ENCODE data around the gene TTC9.

TTC9 gene

DNA sequence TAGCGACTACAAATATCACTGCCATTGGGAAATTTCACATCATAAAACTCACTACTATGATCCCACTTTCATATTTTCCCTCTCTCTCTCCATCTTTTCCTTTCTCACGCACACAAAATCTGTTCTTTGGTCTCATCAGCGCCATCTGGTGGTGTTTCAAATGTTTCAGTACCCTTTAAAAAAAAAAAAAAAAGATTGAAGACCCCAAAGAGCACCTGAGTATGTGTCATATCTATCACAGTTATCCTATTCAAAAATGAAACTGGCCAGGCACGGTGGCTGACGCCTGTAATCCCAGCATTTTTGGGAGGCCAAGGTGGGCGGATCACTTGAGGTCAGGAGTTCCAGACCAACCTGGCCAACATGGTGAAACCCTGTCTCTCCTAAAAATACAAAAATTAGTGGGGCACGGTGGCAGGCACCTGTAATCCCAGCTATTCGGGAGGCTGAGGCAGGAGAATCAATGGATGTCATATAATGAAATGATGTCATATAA, 72.4 kb downstream of the TTC9 start:
- DNase-seq (ENCODE audit: low read depth in 2 of 2), result peak in 1 of 2 experiments; percentile 33

DNA sequence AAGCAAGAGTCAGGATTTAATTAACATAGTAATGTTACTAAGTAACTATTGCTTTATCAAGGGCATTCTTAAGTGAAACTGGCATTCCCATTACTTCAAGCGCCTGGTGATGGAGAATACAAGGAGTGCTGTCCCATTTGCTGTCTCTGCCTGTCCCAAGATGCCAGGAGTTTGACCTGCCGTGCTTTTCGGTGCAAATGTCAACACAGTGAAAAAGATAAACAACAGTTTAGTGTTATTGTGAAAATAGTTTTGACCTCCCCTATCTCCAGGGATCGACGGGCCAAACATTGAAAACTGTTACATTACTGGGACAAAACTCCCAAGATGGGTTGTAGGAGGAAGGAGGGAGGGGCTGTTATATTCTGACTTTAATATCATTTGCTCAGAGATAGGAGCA, 74.8 kb downstream of the TTC9 start:
- no peak for DNase-seq (ENCODE audit: low read depth in 2 of 2)

DNA sequence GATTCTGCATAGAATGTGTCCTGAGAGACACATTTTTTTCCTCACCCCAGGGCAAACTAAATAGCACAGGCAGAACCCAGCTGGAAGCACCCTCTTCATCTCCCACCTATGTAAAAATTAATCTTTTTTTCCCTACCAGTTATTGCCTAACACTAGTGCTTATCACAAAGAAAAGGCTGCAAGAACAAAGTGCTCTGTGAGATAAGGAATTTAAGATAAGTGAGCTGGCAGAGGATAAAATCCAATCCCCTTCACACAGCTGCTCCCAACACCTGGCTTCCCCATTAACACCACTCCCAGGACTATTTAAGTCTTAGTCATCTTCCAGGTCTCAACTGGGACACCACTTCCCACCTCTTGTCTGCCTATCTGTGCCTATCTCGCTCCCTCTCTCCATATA, 75.2 kb downstream of the TTC9 start:
- DNase-seq (ENCODE audit: low read depth in 2 of 2), result no peak

DNA sequence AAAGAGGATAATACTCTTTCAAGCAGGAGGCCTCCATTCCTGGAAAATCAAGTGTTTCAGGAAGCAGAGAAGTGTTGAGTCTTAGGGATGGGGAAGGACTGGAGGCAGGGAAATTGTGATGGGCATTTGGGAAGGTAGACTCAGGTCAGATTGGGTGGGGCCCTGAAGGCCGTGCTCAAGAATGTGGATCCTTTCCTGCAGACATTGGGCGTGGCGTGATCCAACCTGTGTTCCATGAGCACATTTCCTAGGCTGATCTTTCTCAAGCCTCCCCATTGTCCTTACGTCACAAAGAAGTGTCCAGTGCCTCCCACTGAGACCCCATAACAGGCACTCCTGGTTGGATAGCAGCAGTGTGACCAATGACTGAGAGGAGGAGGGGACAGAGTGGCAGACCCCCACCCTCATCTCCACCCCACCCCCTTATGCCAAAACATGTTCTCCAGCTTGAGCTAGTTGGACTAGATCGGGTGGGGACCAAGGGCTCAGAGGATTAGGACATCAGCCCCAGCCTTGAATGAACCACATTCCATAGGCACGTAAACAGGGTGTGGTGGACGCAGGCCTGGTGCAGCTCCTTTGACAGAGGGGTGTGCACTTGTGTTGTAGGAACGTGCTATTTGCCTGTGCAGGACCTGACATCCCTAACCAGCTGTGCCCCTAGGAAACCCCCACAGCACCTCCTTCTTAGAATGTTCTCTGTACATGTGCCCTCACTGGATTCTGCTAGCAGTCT, 76.8 kb downstream of the TTC9 start:
- no peak for DNase-seq (ENCODE audit: low read depth in 2 of 2)

DNA sequence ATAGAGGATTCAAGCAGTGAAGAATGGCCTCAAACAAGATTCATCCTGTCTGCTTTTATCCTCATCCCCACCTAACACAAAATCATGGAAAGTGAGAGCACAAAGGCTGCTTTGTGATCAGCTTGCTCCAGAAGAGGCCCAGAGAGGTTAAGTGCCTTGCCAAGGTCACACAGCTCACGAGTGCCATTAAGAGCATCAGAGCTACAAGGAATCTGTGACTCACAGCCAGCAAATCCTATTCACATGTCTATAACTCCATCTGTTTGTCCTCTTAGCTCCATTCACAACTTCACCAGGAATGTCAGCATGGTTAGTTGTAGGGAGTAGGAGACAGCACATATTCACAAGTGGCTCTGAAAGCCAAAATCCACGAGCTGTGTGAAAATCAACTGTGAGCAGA, 79.8 kb downstream of the TTC9 start:
- no peak for DNase-seq (ENCODE audit: low read depth in 2 of 2)

DNA sequence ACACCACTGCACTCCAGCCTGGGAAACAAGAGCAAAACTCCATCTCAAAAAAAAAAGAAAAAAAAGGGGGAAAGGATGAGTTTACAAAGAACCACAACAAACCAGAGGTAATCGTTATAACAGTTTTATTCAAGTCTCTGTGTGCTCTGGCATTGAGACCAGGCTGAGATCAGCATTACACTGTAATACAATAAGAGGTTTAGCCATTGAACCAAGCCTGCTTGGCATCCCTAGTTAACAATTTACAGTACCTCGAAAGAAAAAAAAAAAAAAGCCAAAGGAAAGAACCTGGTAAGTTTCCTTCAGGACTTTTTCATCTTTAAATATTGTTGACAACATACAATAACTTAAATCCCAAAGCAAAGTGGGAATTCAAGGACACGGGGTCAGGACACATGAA, 80.7 kb downstream of the TTC9 start:
- no peak for DNase-seq (ENCODE audit: low read depth in 2 of 2)

DNA sequence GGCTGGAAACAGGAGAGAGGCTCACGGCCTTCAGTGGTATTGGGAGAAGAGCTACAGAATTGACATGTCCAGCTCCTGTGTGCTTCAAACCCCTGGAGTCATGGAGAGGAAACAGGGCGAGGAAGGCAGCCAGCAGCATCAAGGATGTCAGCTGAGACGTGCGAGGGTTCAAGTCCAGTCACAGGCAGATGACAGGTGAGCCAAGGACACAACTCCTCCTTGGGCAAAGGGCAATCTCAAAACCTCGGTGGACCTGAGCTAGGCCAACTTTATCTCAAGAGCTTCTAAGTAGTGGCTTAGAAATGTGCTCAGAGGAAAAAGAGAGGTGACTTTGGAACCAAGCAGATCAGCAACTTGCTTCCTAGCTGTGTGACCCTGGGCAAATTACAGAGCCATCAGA, 81.6 kb downstream of the TTC9 start:
- DNase-seq (ENCODE audit: low read depth in 2 of 2), result no peak

DNA sequence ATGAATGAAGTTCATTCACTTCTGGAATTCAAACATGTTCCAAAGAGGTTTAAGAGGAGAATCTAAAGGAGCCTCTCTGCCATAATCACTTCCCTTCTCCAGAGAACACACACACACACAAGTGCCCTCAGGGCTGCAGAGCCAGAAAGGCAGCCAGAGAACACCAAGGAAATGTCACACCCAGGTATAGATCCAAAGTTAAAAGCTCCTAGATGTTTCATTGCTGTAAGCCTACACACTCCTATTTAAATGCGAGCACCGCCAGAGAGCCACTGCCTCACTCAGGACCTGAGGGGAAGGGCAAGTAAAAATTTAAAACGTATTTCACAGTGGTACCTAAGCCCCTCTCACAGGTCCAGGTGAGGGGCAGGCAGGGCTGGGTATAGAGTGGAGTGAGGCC, 82.4 kb downstream of the TTC9 start:
- DNase-seq (ENCODE audit: low read depth in 2 of 2), result no peak

DNA sequence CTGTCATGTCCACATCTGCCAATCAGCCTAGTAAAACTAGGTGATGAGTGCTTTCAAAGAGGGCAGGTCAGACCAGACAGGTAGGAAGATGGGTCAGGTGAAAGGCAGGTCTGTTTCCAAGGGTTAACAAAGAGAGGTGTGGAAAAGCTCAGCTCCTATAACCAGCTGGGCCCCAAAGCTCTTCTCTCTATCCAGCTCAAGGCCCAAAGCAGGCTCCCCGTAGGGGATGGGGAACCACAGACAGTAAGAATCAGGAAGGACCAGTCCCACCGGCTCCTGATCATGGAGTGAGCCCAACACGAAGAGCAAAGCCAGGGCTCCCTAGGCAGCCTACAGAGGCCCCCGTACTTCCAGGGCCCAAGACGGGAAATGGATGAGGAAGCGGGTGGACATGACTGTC, 83.2 kb downstream of the TTC9 start:
- no peak for DNase-seq (ENCODE audit: low read depth in 2 of 2)

All from stimulated activated CD4-positive, alpha-beta T cell treated with anti-CD3 and anti-CD28 coated beads, Interleukin-12 subunit alpha, Interleukin-12 subunit beta, amount 100 ng/mL, for 24 hours (primary cell).